ENCODE data around the gene ALDH8A1.

DNA sequence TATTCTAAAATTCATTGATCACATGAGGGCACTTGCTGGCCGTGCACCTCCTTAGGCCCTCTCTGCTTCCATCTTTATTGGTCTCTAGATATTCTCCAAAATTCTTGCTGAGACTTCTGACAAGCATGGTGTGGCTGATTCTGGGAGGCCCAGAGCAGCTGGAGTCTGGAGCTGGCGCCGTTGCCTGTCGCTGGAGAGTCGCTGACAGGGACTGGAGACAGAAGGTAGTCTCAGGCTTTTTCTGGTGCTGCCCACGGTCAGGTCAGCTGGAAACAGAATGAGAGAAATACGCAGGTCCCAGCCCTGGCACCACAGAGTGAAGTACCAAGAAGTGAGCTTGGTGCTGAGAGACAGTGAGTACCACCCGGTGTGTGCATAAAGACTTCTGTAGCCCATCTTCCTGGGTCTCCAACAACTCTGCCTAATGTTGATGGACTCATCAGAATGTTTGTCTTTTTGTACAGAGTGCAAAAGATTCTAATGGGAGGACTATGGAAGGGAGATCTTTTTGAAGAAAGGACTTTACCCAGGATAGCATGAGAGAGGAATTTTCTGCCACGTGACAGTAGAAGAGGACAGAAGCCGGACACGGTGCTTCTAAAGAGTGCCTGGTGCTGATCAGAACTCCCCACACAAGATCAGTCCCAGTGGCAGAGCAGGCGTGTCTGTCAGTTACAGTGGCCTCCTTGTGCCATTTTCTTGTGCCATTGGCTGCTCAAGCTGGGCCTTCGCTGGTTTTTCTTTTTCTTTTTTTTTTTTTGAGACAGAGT lies 1.8 kb upstream of the ALDH8A1 start:
- TF ChIP-seq, protein P1, sequence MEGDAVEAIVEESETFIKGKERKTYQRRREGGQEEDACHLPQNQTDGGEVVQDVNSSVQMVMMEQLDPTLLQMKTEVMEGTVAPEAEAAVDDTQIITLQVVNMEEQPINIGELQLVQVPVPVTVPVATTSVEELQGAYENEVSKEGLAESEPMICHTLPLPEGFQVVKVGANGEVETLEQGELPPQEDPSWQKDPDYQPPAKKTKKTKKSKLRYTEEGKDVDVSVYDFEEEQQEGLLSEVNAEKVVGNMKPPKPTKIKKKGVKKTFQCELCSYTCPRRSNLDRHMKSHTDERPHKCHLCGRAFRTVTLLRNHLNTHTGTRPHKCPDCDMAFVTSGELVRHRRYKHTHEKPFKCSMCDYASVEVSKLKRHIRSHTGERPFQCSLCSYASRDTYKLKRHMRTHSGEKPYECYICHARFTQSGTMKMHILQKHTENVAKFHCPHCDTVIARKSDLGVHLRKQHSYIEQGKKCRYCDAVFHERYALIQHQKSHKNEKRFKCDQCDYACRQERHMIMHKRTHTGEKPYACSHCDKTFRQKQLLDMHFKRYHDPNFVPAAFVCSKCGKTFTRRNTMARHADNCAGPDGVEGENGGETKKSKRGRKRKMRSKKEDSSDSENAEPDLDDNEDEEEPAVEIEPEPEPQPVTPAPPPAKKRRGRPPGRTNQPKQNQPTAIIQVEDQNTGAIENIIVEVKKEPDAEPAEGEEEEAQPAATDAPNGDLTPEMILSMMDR (conservative IDR thresholded peaks at IDR 0.05), result no peak
- no peak for TF ChIP-seq EZH2 (IDR thresholded peaks at IDR 0.05; ENCODE audit: low read depth)
